Hematopoietic multipotent progenitor cell treated with erythropoietin and hydrocortisone succinate and interleukin-3 and kit ligand, for 6 days (in vitro differentiated cells): ENCODE measurements around the gene TUT7.
"Not testable (repeated sequence)": the region's sequence is repeated elsewhere in the genome, so short reads cannot be mapped to it uniquely, and the experiment has no call there.

Experiments used
- DNase-seq: peaks from one replicate; pipeline ENCODE4 v3.0.0-alpha.2; 2015

The TUT7 gene

DNA sequence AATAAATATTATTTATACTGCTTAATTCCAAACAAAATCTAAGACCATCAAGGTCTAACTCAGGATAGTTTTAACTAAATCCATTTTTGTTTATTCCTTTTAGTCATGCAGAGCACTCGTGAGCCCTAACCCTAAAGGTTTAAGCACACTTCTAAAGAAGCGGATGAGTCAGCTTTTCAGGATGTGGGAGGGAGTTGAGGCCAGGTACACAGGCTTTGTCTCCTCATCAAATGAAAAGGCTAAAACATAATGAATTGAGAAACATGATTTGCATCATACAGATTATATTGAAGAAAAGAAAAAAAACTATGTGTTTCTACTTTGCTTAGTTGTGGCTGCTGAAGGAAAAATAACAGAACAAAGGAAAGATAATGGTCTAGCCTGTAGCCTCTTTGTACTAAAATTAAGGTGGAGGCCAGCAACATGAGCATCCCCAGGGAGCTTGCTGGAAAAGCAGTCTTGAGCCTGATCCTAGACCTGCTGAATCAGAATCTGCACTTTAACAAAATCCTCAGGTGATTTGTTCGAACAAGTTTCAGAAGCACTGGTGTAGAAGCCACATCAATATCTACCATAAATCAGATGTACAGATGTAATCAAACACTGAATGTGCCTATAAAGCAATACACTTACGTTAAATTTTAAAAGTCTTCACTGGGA, 50.8 kb downstream of the TUT7 start:
- no peak for DNase-seq

DNA sequence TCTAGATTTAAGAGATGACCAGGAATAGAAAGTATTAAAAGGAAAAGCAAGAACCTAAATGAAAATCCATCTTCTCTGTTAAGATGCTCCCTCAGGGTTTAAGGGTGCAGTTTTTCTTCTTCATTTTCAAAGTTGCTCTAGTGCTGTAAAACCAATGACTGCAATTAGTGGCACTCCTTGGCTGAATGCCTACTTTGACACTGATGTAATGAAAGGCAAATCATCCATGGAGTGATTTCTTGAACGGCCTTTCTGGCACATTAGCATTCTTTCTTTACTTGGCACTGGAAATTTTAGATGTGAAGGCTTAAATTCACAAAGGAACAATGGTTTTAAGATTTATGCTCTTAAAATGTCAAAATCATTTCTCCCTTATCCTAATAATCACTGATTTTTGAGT, 52.5 kb downstream of the TUT7 start:
- no peak for DNase-seq

GRCh38 chr9:86300701-86301100, 53.5 kb downstream of the TUT7 start:
- DNase-seq = no peak

DNA sequence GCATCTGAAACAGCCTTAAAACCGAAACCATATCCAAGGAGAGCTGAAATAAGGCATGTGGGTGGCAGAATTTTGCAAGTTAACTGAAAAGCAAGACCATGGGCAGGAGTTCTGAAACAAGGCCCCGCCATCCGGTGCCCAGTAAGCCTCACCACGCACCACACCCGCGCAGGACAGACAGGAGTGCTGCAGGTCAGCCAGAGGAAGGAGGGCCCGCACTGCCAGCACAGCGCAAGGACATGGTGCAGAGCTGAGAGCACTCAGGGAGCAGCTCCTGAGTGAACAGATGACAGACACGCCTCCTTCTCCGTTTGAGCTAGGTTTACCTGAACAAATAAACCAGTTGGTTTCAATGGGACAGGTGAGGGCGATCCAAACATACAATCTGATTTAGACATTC, 55.3 kb downstream of the TUT7 start:
- no peak for DNase-seq

DNA sequence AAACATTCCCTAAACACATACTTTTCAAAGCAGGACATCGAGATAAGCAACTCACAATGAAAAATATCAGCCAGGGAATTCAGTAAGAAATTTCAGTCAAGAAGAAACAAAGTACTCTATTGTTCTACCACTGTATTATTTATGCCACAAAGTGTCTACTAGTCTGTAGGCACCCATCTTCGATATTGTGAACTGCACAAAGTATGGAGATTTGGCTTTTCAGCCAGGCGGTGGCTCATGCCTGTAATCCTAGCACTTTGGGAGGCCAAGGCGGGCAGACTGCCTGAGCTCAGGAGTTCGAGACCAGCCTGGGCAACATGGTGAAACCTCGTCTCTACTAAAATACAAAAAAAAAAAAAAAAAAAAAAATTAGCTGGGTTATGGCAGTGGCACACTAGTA, 63.9 kb downstream of the TUT7 start:
- not testable (repeated sequence) for DNase-seq

DNA sequence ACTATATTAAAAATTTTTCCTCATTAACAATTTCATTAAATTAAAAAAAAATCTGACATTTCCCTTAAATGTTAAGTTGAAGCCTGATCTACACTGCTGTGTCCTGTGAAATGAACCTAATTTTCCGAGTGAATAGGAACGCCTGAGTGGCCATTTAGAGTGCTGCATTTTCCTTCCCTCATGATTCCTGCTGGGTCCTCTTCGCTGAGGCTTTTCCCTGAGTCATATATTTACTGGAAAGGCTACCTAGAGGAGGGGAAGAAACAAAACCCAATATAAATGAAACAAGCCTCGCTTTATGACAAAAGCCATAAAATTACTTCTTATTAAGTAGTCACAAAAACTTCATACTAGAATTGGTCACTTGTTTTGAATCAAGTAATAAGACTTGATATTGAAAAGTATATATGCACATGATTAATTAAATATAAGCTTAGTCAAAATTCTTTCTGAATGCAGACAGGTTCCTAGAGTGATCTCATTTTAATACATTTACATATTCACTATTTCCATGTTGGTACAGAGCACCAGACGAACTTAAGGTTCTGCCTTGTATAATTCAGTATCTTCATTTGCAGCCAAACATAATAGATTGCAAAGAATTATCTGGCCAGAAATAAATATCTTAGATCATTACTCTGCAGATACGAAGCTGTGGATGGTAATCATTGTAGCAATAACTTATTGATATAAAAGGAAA, 65.6 kb downstream of the TUT7 start:
- DNase-seq = no peak

GRCh38 chr9:86287013-86287412, 67.2 kb downstream of the TUT7 start:
- DNase-seq = peak; percentile 83

GRCh38 chr9:86286278-86286677, 67.9 kb downstream of the TUT7 start:
- DNase-seq = peak; percentile 92

- peak; percentile 93 for DNase-seq
These were observed 68.9 kb downstream of the TUT7 start for GRCh38 chr9:86285261-86285660.

DNA sequence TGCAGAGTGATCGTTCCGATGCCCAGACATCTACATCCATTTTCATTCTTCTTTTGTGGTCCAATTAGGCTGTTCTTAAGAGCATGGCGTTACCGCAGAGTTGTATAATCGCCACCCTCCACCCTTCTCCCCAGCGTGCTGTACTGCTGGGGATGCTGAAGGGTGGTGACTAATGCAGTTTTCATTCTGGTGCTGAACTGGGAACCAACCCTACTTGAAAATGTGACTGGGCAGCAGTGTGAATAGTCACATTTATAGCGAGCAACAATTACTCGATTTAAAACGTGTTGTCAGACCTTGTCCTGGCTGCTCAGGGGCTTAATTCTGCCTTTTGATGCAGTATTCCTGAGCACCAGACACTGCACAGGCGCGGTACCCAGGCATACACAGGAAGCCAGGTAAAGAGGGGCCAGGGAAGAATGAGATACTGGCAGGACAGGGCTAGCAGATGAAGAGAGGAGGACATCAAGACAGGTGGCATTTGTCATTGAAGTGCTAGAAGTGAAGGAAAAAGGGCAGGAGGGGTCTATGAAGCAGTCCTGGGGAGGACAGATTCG, 71.2 kb downstream of the TUT7 start:
- DNase-seq = peak; percentile 86

- peak; percentile 97 for DNase-seq
These were observed 71.9 kb downstream of the TUT7 start, which contains the start of gene ISCA1 for GRCh38 chr9:86282077-86282978. Gene ISCA1 (minus strand): TSS chr9:86282538. CDS start chr9:86282458, 80 bp downstream.

DNA sequence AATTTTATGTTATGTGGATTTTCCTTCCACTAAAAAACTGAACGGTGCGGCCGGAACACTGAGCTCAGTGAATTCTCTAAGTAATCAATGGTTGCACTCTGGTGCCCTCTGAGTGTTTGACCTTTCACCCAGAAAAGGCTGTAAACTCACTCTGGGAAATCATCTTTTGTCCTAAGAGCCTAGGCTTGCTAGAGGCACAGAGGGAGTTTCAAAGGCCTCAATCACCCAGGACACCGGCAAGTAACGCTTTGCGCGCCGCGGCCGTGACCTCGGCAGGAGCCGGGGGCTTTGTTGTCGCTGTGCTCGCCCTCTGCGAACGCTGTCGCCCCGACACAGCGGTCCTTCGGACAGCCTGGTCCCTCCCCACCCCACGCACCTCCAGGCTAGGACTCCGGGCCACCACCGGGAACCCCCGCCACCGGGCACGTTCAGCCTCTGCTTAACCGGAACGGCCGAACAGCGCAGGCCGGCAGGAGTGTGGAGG, 72.6 kb downstream of the TUT7 start:
- peak; percentile 53 for DNase-seq

DNA sequence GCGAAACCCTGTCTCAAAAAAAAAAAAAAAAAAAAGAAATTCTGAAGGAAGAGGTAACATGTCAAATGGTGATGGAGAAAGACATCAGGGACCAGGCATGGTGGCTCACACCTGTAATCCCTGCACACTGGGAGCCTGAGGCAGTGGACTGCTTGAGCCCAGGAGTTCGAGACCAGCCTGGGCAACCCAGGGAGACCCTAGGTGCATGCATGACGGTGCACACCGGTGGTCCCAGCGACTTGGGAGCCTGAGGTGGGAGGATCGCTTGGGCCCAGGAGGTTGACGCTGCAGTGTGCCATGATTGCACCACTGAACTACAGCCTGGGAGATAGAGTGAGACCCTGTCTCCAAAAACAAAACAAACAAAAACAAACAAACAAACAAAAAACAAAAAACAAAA, 73.6 kb downstream of the TUT7 start:
- DNase-seq = no peak

DNA sequence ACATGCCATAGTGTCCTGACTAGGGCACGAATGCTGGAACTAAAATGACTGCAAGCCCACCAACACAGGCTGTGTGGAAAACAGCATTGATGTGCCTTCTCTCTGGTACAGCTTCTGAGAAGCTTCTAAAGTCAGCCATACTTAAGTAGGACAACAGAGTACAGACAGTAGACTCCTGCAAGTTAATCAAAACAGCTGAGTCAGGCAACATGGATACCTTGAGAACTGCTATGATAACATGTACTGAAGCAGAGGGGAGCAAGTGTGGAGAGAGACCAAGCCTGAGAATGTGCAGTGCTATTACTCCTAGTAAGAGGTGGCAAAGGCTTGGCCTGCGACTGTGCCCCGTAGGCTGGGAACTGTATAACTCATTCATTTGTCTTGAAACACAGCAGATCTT, 74.4 kb downstream of the TUT7 start:
- peak; percentile 17 for DNase-seq

GRCh38 chr9:86277072-86277471, 77.1 kb downstream of the TUT7 start:
- DNase-seq = no peak

DNA sequence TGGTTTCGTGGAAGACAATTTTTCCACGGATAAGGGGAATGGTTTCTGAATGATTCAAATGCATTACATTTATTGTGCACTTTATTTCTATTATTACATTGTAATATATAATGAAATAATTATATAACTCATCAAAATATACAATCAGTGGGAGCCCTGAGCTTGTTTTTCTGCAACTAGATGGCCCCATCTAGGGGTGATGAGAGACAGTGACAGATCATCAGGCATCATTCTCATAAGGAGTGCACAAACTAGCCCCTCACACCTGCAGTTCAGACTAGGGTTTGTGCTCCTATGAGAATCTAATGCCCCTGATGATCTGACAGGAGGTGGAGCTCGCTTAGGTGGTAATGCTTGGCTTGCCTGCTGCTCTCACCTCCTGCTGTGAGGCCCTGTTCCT, 78.2 kb downstream of the TUT7 start:
- DNase-seq = peak; percentile 39

DNA sequence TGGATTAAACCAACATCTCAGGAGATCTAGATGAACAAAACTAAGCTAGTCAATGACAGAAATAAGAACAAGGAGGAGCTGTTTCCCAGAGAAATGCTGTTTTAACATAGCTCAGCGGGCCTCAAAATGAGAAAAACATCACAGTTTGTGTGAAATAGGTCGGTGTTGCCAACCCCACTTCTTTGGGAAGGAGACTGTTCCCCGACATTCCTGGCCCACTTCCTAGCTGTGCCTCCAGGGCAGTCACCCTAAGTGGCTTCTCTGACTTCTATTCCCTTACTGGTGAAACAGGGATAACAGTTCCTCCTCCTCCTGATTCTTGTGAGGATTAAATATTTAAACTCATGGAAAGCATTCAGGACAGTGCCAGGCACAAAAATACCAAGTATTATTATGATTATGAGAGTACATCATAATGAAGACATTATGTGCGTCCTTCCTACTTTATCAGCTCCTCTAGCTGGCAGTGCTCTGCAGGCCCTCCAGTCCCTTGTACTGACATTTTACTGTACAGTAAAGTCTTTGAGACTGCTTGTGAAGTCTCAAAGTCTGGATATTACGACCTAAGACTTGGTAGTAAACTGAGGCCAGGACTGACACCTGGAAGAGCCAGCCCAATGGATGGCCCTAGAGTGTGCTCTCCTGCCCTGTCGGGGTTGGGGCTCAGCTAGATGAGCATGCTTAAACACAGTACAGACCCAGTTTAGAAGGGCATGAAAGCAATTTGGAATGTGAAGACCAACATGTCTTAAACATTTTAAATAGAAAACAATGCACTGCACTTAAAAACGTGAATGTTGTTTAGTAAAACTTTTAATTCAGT, 79.2 kb downstream of the TUT7 start:
- no peak for DNase-seq

DNA sequence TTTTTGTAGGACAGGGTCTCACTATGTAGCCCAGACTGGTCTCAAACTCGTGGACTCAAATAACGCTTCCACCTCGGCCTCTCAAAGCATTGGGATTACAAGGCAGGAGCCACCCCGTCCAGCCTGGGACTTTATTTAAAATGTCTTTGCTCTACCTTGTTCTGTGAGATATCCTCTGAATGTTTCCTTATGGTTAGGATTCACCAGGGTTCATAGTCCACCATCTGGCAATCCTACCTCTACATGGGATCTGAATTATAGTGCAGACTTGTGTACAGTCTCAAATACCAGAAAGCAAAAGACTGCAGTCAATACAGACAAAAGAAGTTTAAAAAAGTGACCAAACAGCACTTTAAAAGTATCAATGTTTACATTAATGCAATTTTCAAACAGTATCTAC, 82.0 kb downstream of the TUT7 start:
- no peak for DNase-seq

DNA sequence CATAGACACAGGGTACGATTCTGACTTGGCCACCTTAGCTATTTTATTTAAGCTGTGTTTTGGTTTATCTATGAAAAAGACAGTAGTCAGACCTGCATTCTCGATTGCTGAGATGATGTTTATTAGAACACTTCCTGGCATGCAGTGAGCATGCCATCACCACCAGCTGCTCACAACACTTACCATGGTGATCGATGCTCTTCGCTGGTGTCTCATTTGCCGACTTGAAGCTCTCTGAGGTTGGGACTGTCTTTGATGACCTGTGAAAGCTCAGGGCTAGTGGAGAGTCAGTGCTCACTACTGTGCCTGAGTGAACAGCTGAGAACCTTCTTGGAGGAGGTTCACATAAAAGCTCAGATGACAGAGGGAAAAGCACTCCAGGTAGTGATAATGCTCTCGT, 90.3 kb downstream of the TUT7 start:
- DNase-seq = no peak

GRCh38 chr9:86262492-86262891, 91.7 kb downstream of the TUT7 start:
- DNase-seq = no peak

GRCh38 chr9:86259557-86259956, 94.7 kb downstream of the TUT7 start, which contains the start of gene C9orf153:
Gene C9orf153 (minus strand): TSS chr9:86259657. CDS start chr9:86229603, 30,054 bp downstream.
- DNase-seq = no peak

- no peak for DNase-seq
These were observed 96.8 kb downstream of the TUT7 start for GRCh38 chr9:86257391-86257790.
